Hematopoietic multipotent progenitor cell treated with erythropoietin and hydrocortisone succinate and interleukin-3 and kit ligand, for 17 days (in vitro differentiated cells): Measurements from ENCODE around the gene HMG20A.

Experiments used
- DNase-seq: peaks from one replicate; pipeline ENCODE4 v3.0.0-alpha.2; 2015; ENCODE audit warnings: low spot score

The HMG20A gene

DNA sequence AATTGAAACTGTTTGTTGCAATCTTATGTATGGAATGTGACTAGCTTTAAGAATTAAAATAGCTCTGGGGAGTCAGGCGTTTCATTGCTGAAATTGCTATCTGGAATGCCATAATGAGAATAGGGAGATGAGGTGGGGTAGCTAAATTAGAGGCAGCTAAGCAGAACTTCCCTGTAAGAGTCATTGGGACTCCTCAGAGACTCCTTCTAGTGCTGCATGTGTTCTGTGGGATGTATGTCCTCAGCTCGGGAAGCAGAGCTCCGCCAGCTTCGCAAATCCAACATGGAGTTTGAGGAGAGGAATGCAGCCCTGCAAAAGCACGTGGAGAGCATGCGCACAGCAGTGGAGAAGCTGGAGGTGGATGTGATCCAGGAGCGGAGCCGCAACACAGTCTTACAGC, 57.4 kb downstream of the HMG20A start:
- DNase-seq, result no peak

DNA sequence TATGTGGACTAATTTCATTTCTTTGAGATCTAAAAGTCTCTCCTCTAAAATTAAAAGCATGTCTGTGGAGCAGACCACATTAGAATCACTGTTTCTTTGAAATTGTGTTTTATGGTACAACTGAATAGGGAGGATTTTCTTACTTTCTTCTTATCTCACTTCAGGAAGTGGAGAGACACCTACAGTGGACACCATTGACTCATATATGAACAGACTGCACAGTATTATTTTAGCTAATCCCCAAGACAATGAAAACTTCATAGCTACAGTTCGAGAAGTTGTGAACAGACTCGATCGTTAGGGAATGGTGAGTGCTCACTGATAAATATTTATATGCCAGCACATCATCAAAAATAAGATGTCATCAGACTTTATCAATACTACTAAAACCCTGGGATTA, 58.3 kb downstream of the HMG20A start:
- DNase-seq, result no peak

DNA sequence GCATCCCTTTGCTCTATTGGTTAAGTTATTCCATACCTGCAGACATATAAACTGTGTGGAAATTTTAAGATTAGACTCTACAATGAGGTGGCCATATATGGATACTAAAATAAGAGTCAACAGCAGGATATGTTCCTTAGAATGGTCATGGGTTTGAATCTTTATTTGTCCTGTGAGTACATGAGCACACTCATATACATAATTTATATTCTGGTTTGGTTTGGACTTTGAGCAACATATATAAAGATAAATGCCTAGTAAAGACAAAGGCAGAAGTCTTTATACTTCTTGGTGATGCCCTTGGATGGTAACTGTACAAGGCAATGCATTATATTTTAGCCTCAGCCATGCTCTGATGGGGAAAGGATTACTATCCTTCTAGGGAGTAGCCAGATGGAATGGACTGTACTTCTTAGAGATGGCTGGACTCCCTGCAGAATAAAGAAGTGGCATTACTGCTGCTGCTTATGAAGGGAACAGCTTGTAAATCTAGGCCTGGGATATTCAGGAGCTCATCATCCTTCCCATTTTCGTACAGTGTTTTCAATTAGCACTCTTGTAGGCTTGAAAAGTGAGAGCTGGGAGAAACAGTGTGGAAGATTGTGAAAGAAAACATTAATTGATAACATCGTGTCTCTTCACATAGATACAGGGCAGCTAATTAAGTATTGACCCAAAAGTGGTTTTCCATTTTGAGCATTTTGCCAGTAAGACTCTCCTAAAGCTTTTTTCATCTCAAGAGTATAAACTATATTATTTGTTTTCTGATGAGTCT, 60.4 kb downstream of the HMG20A start:
- no peak for DNase-seq

DNA sequence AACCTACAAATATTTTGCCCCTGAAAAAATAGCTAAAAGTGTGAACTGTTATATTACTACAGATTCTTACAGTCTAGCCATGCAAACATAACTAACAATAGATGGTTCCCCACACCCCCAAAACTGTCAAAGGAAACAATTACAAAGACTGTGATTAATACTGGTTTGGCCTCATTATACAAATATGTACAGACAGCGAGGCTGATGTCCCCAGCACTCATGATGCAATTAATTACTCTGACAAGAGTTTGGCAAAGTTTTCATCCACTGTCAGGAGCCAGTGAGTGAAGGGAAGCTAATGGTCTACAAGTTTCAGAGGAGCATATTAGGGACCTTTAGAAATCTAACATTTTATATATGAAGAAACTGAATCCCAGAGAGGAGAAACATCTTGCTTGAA, 61.0 kb downstream of the HMG20A start:
- no peak for DNase-seq

DNA sequence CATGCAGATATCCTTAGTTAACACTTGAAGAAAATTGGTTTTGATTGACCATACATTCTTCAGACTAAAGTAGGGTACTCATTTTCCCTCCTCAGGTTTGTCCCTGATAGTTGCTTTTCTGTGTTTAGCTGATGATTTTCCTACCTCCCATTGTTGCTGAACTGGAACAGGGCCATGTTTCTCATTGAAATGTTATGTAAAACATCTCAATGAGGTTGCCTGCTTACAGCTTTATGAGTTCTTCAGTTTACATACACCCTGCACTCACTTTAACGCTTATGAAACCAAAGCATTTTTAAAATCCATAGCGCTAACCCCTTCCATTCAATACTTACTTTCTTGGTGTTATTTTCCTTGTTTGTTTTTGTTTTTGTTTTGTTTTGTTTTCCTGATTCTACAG, 61.9 kb downstream of the HMG20A start:
- DNase-seq, result no peak

DNA sequence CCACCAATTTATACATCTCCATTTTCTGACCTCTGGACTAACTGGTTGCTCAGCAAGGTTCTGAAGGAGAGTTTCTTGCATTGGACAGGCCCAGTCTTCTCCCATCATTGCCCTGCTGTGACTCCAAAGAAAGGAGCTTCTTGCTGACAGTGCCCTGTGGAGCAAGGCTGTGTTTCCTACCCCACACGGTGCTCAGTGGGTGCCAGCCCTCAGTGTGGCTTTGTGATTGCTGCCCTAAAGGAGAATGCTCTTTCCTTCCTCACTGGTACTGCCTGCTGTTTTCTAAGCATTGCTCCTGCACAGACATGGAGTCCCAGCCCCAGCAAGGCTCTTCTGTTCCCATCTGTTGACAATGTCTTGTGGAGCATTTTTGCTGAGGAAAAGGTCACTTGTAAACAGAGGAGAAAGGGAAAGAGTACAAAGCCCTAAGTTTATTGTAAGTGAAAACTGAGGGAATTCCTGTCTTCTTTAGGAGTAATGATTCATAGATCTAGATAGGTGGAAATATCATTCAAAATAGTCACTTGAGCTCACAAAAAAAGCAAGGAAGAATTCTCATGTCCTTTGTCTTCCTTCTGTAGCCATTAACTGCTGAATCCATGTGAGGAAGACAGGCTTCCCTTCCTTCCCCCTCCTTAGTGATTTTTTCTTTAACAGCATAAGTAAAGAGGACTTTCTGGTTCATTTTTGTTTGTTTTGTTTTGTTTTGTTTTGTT, 62.9 kb downstream of the HMG20A start:
- DNase-seq, result no peak

DNA sequence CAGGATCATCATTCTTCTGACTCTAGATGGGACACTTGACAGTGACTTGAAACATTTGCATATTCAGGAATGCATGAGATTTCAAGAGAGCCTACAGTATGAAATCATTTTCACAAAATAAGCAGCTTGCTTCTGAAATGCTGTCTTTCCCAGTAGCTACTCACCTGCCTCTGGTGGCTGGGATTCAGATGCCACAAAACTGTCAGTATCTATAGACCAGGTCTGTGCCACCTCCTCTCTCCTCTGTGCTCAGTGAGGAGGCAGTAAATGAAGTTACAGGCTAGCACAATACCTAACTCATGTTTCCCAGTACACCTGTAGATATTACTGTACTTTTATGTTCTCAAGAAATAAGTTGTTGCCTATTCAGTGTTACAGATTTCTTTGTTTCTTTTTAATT, 64.3 kb downstream of the HMG20A start:
- no peak for DNase-seq

DNA sequence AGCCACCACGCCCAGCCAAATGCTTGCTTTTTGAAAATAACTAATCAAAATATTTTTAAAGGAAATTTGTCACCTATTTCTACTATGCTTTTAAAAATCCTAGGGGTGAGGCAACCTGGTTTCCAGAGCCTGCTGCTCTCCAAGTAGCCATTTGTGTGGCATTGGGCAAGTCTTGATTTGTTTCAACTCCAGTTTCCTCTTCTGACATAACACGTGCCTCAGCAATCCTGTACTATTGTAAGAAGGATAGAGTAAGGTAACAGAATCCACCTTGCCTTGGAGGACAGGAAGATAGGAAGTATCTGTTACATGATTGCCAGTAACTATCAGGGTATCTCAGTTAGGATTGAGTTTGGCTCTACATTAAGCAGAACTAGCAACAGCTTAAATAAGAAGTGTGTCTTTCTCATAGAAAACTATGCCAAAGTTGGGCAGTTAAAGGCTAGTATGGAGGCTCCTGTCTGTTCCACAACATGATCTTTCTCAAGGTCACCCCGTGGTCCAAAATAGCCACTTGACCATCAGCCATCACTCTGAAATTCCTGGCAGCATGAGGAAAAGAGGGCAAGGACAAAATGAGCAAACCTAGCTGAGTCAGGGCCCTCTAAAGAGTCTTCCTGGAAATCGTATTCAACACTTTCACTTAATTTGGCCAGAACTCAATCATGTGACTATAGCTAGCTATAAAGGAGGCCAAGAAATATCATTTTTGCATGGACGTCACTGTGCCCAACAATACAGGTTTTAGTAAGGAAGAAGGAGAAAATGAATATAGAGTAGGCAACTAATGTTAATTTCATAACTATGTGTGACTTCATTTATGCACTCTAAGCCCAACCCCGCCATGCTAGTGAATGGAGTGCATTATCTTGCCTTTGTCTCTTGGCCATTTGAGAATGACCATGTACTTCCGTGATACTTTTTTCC, 66.1 kb downstream of the HMG20A start:
- no peak for DNase-seq

DNA sequence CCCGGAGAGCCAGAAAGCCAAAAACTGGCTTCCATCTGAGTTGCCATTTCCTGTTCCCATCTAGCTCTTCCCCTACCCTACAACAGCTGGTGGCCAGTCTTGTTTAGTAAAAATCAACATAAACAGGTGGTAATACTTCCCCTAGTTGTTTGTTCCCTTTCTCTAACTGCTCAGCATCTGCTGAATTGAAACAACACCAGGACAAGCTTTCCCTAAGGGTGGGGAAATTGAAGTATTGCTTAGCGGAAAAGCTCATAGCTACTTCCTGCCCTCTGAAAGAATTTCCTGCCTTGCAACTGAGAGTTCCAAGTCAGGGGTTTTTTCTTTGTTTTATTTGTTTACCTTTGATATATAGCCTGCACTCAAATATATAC, 66.8 kb downstream of the HMG20A start:
- no peak for DNase-seq

DNA sequence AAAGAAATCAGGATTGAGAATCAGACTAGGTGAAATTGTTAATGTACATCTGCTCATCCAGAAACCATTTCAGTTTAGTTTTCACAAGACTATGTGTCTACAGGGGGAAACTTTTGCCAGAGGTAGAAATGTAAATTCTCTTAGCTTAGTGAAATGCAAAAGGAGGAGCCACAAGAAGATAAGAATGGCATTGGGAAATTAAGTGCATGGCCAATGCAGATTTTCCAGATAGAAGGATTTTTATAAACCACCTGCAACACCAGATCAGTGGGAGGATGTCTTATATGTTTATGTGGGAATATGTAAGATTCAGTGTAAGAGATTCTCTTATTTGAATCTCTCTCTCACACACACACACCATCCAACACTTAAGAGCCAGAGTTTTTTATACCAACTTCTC, 67.2 kb downstream of the HMG20A start:
- no peak for DNase-seq

DNA sequence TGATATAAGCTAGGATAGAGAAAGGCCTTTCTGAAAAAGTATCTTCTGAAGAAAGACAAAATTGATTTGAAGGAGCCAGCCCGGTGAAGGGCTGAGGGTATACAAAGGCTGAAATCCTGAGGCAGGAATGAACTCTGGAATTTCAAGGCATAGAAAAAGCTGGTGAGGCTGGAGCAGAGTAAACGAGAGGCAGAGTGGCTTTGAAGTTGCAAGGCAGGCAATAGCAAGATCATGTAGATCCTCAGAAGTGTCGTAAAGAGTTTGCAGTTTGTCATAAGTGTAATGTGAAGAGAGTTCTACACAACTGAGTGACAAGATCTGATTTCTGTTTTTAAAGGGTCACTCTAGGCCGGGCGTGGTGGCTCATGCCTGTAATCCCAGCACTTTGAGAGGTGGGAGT, 69.0 kb downstream of the HMG20A start:
- no peak for DNase-seq

DNA sequence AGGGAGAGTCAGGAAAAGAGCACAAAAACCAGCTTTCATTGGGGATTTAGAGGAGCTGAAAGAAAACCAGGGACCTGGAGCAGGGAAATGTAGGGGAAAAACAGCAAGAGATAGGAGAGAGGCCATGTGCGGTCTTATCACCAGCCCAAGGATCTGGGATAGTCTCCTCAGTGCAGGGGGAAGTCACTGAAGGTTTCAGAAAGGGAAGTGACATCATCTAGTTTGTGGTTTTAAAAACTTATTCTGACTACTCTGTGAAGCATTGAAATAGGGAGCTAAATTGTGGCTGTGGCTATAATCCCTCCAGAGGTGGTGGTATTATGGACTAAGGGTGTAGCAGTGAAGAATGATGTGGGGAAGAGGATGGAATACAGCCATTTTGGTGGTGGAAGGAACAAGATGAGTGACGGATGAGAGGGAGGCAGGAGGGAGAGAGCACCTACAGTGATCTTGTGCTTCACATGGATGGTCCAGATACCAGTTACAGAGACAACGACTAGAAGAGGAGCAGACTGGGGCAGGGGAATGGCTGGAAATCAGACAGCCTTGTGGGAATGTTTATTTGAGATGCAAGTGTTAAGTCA, 72.7 kb downstream of the HMG20A start:
- no peak for DNase-seq

DNA sequence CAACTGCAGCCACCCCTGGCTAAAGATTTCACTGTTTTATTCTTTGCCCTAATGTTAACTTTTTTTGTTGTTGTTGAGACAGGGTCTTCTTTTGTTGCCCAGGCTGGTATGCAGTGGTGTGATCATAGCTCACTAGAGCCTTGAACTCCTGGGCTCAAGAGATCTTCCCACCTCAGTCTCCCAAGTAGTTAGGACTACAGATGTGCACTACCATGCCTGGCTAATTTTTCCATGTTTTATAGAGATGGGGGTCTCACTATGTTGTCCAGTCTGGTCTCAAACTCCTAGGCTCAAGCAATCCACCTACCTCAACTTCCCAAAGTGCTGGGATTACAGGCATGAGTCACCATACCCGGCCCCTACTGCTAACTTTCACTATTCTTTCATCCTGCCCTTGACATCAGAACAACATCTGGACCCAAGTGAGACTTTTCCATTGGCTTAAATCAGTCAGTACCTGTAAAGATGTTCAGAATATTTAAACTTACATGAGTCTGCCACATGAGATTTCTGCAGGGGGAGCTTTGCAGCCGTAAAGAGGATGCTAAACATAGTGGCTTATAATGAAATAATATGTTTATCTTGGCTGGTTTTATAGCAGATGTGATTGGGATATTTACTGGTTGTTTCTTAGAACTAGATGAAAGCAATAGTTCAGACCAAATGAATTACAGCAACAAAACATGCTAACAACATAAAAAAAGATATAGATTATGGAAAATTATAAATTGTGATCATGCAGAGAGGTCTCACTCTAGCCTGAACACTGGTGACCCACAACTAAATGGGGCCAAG, 73.6 kb downstream of the HMG20A start:
- no peak for DNase-seq

DNA sequence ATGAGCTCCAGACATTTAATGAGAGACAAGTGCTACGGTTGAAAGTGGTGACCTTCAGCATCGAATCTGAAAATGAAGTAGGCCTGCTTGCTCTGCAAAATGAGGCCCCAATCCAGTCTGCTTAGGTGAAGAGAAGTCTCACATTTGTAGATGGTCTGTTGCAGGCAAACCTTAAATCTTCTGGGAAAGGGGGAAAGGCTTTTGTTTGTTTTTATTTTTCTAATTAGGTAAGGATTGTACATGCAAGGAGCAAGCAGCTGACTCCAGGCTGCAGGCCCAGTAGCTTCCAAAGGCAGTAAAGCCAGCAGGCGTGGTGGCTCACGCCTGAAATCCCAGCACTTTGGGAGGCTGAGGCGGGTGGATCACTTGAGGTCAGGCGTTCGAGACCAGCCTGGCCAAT, 74.3 kb downstream of the HMG20A start:
- no peak for DNase-seq

DNA sequence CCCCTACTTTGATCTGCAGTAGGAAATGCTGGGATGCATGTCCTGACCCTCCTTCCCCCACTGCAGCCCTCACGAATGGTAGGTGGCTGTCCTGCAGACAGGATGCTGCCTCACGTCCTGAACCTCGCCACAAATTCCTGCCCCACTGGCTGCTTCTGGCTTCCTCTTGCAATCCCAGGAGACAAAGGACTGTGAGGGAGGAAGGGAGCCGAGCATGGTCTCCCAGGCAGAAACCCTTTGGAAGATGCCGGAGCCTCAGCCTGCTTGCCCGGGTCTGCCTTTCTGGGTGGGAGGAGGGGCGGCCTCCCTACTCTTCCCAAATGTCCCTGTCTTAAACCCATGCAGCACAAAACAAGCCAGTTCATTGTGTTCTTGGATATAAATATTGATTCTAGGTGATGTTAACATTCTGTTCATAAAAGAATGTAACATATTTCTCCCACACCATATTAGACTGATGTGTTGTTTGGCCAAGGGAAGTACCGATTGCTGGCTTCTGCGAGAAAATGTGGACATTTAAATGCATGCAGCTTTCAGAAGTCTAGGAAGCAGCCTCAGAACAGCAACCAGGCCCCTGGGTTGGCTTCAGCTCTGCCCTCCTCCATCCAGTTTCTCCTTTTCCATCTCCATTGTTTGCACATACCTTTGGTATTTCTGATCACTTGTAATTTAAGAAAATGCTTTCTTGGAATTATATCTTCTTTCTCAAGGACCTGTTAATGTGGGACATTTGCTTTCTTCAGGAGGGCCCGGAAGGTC, 75.3 kb downstream of the HMG20A start:
- DNase-seq, result no peak

DNA sequence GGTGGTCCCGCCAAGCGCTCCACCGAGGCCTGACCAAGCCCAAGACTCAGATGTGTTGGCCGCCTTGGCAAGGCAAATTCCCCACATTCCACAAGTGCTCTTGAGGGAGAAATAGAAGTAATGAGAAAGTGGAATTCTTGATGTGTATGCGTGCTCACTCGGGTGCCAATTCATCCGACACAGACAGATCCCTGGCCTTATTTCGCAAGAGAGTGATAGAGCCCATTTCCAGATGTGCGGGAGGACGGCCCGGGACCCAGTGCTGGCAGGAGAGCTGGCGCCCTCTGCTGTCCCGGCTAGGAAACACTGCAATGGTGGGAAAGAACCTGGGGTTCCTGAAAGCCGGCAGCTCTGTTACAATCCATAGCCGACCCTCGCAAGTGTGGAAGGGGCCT, 76.0 kb downstream of the HMG20A start:
- DNase-seq, result peak; percentile 50

DNA sequence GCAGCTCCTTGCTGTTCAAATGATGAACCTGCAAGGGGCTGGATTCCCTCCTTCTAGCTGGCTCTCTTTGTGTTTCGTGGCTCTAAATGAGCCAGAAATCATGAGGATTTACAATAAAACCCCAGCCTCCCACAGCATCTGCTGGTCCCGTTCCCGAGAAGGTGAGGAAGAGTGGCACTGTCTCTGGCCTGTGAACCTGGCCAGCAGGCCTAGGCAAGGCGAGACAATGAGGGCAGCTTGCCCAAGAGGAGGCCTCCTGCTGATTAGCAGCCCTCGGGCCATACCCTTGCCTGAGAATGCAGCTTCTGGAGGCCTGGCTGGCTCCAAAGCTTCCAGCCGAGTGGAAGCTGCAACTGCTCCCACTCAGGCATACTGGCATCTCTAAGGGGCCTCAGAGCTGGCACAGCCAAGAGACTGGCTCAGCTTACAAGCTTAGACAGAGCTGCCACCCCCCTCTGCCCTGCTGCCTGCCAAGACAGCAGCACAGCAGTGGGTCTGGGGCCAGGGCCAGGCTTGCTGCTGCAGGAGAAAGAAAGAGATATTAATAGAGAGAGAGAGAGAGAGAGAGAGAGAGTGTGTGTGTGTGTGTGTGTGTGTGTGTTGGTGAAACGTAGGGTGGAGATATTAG, 76.5 kb downstream of the HMG20A start:
- DNase-seq, result no peak

DNA sequence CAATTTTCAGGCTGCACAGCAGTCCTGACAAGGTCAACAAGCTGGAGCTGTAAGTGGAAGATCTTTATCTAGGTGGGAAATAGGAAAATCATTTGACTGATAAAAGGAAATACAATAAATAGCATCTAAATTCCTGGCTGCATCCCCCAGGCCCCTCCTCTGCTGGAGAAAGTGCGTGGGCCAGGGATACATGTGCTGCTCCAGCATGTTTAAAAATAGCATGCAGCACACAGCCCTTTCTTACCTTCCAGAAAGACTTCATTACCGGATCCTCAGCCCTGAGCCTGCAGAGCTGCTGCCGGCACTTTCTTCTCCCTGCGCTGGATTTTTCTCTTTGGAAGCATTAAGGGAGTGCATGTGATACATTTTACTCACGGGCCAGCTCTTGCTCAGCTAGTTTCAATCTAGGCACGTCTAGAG, 77.3 kb downstream of the HMG20A start:
- no peak for DNase-seq

DNA sequence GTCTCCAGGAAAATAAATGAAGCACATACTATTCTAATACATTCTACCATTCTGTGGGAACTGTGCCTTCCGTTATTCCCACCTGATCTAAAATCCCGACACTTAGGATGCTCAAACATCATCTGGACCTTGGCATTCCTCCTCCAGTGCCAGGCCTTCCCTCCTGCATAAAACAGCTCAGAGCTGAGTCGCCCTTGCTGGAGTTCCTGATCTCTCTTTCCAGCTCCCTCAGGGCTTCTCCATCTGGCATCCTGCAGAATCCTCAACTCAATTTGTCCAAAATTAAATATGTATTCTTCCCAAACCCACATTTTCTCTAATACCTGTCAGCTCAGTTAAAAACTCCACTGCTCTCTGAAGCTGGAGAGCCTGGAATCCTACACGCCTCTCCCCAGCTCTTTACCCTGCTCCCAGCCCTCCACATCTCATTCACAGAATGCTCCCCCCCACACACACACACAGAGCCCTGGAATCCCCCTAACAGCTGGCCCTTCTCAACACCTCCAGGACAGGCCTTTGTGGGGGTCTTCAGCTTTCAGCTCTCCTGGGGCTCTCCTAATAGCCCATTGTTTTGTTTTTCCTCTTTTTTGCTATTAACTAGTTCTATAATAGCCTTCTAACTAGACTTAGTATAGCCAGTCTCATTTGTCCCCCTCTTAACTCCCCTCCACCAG, 78.5 kb downstream of the HMG20A start:
- no peak for DNase-seq

DNA sequence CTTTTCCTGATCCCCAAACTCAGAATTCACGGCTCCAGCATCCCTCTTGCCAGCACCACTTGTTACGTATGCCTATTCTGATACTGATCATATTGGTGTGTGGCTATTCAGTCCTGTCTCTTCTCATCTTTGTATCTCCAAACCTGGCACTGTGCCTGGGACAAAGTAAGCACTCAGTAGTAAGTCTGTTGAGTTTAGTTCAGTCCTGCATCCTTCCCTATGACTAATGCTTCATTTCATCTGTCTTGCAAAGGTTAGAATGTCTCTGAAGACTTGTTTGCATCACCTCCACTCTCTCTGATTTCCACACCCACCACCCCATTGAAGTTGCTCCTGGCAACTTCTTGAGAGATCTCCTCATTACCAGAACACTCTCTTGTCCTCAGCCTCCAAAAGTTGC, 80.3 kb downstream of the HMG20A start:
- DNase-seq, result no peak
